ENCODE data around the gene OOSP2. TPM values are rescaled to one million over a fixed set of nuclear protein-coding genes. Genes with fewer than 3 reads are reported as not detected.

The OOSP2 gene, protein sequence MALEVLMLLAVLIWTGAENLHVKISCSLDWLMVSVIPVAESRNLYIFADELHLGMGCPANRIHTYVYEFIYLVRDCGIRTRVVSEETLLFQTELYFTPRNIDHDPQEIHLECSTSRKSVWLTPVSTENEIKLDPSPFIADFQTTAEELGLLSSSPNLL
- total RNA-seq (2022; extraction: Qiagen RNA extraction; ENCODE audit: low read depth) = not detected in 5 replicates

DNA sequence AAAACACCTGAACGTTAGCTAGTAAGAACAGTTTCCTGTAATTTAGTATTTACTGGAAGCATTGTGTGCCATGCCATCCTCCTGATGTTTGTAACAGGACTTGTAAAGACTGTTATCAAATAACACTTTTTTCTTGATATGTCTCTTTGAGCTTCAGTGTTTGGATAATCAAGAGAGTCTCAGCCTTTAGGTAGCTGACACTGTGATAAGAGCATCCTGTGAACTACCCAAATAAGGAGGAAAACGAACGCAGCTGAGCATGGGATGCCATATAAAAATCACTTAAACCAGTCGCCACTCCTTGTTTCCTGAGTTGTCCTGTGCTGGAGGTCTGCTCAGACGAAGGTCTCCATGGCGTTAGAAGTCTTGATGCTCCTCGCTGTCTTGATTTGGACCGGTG, at the start of gene OOSP2:
TSS of gene OOSP2 (plus strand) at position 301 of the 400 bp plus-strand sequence. CDS start at position 352, 51 bp downstream.

DNA sequence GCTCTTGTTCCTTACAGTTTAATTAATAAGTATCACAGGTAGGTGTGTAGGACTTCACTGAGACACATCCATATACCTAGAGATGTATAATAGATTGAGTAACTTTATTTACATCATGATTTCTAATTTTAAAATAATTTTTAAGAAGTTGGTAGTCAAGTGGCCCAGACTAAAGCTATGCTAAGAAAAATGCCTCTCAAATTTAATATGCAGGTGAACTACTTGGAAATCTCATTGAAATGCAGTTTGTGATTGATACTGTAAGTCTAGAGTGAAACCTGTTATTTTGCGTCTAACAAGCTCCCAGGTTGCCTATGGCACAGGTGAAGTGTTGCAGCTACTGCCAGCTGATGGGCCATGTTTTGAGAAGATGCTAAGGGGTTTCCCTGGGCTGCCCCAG, 23.3 kb upstream of the OOSP2 start, which contains the start of gene OOSP4B:
TSS of gene OOSP4B (plus strand) at position 301 of the 400 bp plus-strand sequence.

DNA sequence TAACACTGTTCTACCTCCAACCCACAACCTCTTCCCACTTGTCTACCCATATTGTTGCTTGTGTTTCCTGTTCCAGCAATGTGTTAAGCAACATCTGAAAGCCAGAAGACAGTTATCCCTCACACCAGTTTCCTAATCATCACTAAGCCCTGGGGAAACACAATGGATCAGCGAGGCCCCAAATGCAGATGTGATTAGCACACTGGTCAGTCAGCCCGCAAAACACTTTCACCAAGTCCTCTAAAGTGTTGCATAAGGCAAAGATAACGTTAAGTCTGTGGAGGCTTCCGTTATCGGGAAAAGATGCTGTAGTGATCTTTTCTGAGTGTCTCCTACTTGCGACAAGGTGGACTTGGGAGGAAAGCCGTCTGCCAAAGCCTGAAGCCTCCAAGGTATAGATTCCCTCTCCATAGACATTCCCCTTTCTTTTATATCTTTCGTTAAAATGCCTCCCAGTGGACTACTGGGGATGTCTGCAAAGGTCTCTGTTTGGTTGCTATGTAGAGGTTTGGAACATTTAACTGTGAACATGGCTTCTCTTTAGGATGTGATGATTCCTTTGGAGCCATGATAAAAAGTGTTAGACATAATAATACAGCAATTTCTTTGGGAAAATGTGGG, 16.2 kb downstream of the OOSP2 start, which contains the start of gene MS4A3:
TSS of gene MS4A3 (plus strand) at position 317 of the 621 bp plus-strand sequence. CDS start 4,496 bp downstream, outside the sequence.

DNA sequence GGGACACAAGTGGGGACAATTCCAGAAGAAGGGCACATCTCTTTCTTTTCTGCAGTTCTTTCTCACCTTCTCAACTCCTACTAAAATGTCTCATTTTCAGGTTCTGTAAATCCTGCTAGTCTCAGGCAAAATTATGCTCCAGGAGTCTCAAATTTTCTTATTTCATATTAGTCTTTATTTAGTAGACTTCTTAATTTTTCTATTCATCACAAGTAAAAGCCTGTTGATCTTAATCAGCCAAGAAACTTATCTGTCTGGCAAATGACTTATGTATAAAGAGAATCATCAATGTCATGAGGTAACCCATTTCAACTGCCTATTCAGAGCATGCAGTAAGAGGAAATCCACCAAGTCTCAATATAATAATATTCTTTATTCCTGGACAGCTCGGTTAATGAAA, 48.2 kb downstream of the OOSP2 start, which contains the start of gene MS4A2:
TSS of gene MS4A2 (plus strand) at position 301 of the 400 bp plus-strand sequence. CDS start 102 bp downstream, outside the sequence.

Other genes starting within 250 kb of the OOSP2 start
- gene MRPL16, start 229.6 kb upstream of the OOSP2 start, total RNA-seq (2022; extraction: Qiagen RNA extraction; ENCODE audit: low read depth) = 62.6 to 68.1 TPM (median 66.4 TPM) in 5 replicates
- not detected in 5 replicates for gene CBLIF, start 194.9 kb upstream of the OOSP2 start, total RNA-seq (2022; extraction: Qiagen RNA extraction; ENCODE audit: low read depth)
- gene TCN1, start 173.9 kb upstream of the OOSP2 start, total RNA-seq (2022; extraction: Qiagen RNA extraction; ENCODE audit: low read depth) = 0.20 to 0.54 TPM (median 0.34 TPM) in 4 of 5 replicates, not detected in the other
- gene OOSP3, start 161.6 kb upstream of the OOSP2 start, total RNA-seq (2022; extraction: Qiagen RNA extraction; ENCODE audit: low read depth) = not detected in 5 replicates
- gene OOSP1, start 102.0 kb upstream of the OOSP2 start, total RNA-seq (2022; extraction: Qiagen RNA extraction; ENCODE audit: low read depth) = not detected in 5 replicates
- not detected in 5 replicates for gene OOSP4A, start 76.4 kb upstream of the OOSP2 start, total RNA-seq (2022; extraction: Qiagen RNA extraction; ENCODE audit: low read depth)
- not detected in 5 replicates for gene OOSP4B, start 23.2 kb upstream of the OOSP2 start, total RNA-seq (2022; extraction: Qiagen RNA extraction; ENCODE audit: low read depth)
- not detected in 5 replicates for gene MS4A3, start 16.3 kb downstream of the OOSP2 start, total RNA-seq (2022; extraction: Qiagen RNA extraction; ENCODE audit: low read depth)
- gene MS4A2, start 48.3 kb downstream of the OOSP2 start, total RNA-seq (2022; extraction: Qiagen RNA extraction; ENCODE audit: low read depth) = not detected in 5 replicates
- not detected in 5 replicates for gene MS4A6A, start 142.7 kb downstream of the OOSP2 start, total RNA-seq (2022; extraction: Qiagen RNA extraction; ENCODE audit: low read depth)
- gene MS4A4E, start 202.7 kb downstream of the OOSP2 start, total RNA-seq (2022; extraction: Qiagen RNA extraction; ENCODE audit: low read depth) = not detected in 5 replicates
- not detected in 5 replicates for gene MS4A4A, start 240.3 kb downstream of the OOSP2 start, total RNA-seq (2022; extraction: Qiagen RNA extraction; ENCODE audit: low read depth)